HepG2 (cell line): Measurements from ENCODE around the gene SPTB. TPM values are rescaled to one million over a fixed set of nuclear protein-coding genes. Genes with fewer than 3 reads are reported as not detected.

ENCODE experiments used
- ATAC-seq: fragments of 200-7000 bp; cut with Tn5 transposase; 3 replicates; pipeline ENCODE4 v1.9.1; 2020; ENCODE audit warnings: mild to moderate bottlenecking, moderate library complexity
- BruUV-seq: library from RNA; stranded (reverse); fragments of 400-500 nt; replicated peaks from 2 replicates; lab custom pipeline; 2021; lab: Mats Ljungman, UMichigan
- CTCF ChIA-PET: fragments of 300-600 bp; formaldehyde crosslinking; extraction: SDS; loops from one replicate; lab custom pipeline; 2021; ENCODE audit warnings: low total read pairs, inconsistent platforms, low intra/inter-chr PET ratio; lab: Yijun Ruan, JAX
- POLR2A ChIA-PET: fragments of 350-600 bp; sonication (Branson Sonifier 250); formaldehyde crosslinking; loops from one replicate; lab custom pipeline; 2020; ENCODE audit warnings: antibody characterized with exemption, inconsistent platforms; lab: Yijun Ruan, JAX
- DNase-seq: peaks from one replicate; pipeline ENCODE4 v3.0.0-alpha.2; 2015; ENCODE audit warnings: low spot score
- FAIRE-seq: peaks from 3 replicates; lab custom pipeline; 2011; peaks lifted over from hg19 to GRCh38; lab: Jason Lieb, UNC
- H2AFZ ChIP-seq: one replicate; pipeline ENCODE4 v1.6.1; 2011; ENCODE audit warnings: low read length, inconsistent platforms
- H3K27ac ChIP-seq: fragments of 300-600 bp; 3 replicates; pipeline ENCODE4 v1.8.0; 2011; ENCODE audit warnings: mixed run types, mild to moderate bottlenecking, mixed read lengths, low read length, inconsistent platforms; ENCODE audit not compliant: insufficient read depth; ENCODE audit errors: extremely low read length
- H3K27me3 ChIP-seq, 2 experiments: fragments of 200-600 bp in 1 of 2; 2 replicates in 1 of 2; 3 replicates in 1 of 2; pipeline versions ENCODE4 v1.6.0 to v1.8.0; 2011; ENCODE audit warnings: low read length in 2 of 2, mild to moderate bottlenecking in 2 of 2, moderate library complexity in 2 of 2, inconsistent platforms in 1 of 2; ENCODE audit not compliant: insufficient read depth in 2 of 2, control insufficient read depth in 1 of 2
- H3K36me3 ChIP-seq, 2 experiments: fragments of 200-600 bp in 1 of 2; replicated peaks in 1 of 2; 2 replicates in 1 of 2; 3 replicates in 1 of 2; pipeline versions ENCODE4 v1.5.1 to v1.8.0; 2011; ENCODE audit warnings: low read length in 2 of 2, inconsistent platforms in 1 of 2; ENCODE audit not compliant: insufficient read depth in 2 of 2, control insufficient read depth in 1 of 2
- H3K4me1 ChIP-seq: 2 replicates; pipeline ENCODE4 v1.5.1; 2012; ENCODE audit warnings: low read length, inconsistent platforms; ENCODE audit not compliant: insufficient read depth
- H3K4me2 ChIP-seq: 2 replicates; pipeline ENCODE4 v1.6.0; 2011; ENCODE audit warnings: low read depth, low read length, inconsistent platforms
- H3K4me3 ChIP-seq, 3 experiments: fragments of 200-600 bp in 1 of 3; sonication (generic), shearing (Covaris generic) in 1 of 3; replicated peaks in 1 of 3; 2 replicates each; pipeline ENCODE4 v1.5.1; 2011 to 2016; ENCODE audit warnings: low read length in 3 of 3, inconsistent platforms in 2 of 3, low read depth in 2 of 3, mild to moderate bottlenecking in 2 of 3, control low read depth in 1 of 3, mixed read lengths in 1 of 3; ENCODE audit not compliant: insufficient read depth in 1 of 3
- H3K79me2 ChIP-seq: one replicate; pipeline ENCODE4 v1.6.1; 2011; ENCODE audit warnings: low read length, inconsistent platforms; ENCODE audit not compliant: insufficient read depth
- H3K9ac ChIP-seq: 2 replicates; pipeline ENCODE4 v1.6.0; 2011; ENCODE audit warnings: mild to moderate bottlenecking, low read depth, low read length, inconsistent platforms; ENCODE audit not compliant: insufficient read depth
- H3K9me3 ChIP-seq: 2 replicates; pipeline ENCODE4 v1.5.1; 2012; ENCODE audit warnings: mild to moderate bottlenecking, low read length
- H4K20me1 ChIP-seq: 2 replicates; pipeline ENCODE4 v1.6.0; 2011; ENCODE audit warnings: inconsistent platforms, mild to moderate bottlenecking, low read length, moderate library complexity; ENCODE audit not compliant: insufficient read depth
- ETV5 ChIP-seq: IDR thresholded peaks from 2 replicates; pipeline ENCODE4 v1.6.1; 2018; ENCODE audit warnings: missing biosample characterization, missing genetic modification reagents, inconsistent platforms, borderline replicate concordance
- WGBS: methylation state at CpG from one replicate; pipeline ENCODE4 v1.1.6; 2017; ENCODE audit warnings: low lambda C conversion rate; 5-methylcytosine and 5-hydroxymethylcytosine counted together
- in situ Hi-C: cut with HindIII; loops from 2 replicates; pipeline ENCODE4 v1.10.0; 2017; ENCODE audit warnings: low pct_unique_long_range_greater_than_20kb; ENCODE audit not compliant: extremely low pct_ligation_motif_present
- intact Hi-C: fragments of 100-400 bp; cut with micrococcal nuclease; formaldehyde crosslinking; loops from one replicate; pipeline ENCODE4 v1.10.0; 2022; ENCODE audit not compliant: unreplicated experiment
- polyA plus RNA-seq, 8 experiments: library from polyadenylated mRNA; depleted of rRNA in 3 of 8; stranded (reverse) in 7 of 8; unstranded in 1 of 8; fragments of >200 nt; fragmentation: Illumina TruSeq in 4 of 8; extraction: Trizol in 4 of 8; gene quantifications; 2 replicates each; pipeline versions ENCODE4 v1.2.1 to v1.2.3, GENCODE V29; 2011 to 2016; ENCODE audit warnings: low read depth in 4 of 8, missing spikeins in 1 of 8, mixed read lengths in 1 of 8; ENCODE audit not compliant: insufficient read depth in 1 of 8
- total RNA-seq, 5 experiments: library from RNA; depleted of rRNA; stranded (reverse); fragments of >200 nt; fragmentation: Illumina TruSeq; extraction: Trizol; gene quantifications; 2 replicates each; pipeline ENCODE4 v1.2.3, GENCODE V29; 2016; ENCODE audit warnings: low read depth in 1 of 5
- TF ChIP-seq, protein P1 (sequence below), 2 experiments: IDR thresholded peaks; 2 replicates each; pipeline ENCODE4 v1.6.1; 2011 to 2012; ENCODE audit warnings: low read length in 2 of 2, borderline replicate concordance in 1 of 2, low read depth in 1 of 2, mild to moderate bottlenecking in 1 of 2, moderate library complexity in 1 of 2
- TF ChIP-seq, protein P2 (sequence below): sonication (generic); formaldehyde crosslinking; IDR thresholded peaks from 2 replicates; pipeline ENCODE4 v1.9.0; 2021; ENCODE audit warnings: mild to moderate bottlenecking, missing genetic modification reagents
- TF ChIP-seq, protein P3 (sequence below): sonication (generic); formaldehyde crosslinking; IDR thresholded peaks from 2 replicates; pipeline ENCODE4 v1.4.0; 2020; ENCODE audit warnings: missing genetic modification reagents

The SPTB gene
- total and polyA plus RNA-seq, 2 of the 13 experiments (the other 11 are each of a cell fraction or from before 2014, with no cell fraction given) = 0.01 to 0.02 TPM

DNA sequence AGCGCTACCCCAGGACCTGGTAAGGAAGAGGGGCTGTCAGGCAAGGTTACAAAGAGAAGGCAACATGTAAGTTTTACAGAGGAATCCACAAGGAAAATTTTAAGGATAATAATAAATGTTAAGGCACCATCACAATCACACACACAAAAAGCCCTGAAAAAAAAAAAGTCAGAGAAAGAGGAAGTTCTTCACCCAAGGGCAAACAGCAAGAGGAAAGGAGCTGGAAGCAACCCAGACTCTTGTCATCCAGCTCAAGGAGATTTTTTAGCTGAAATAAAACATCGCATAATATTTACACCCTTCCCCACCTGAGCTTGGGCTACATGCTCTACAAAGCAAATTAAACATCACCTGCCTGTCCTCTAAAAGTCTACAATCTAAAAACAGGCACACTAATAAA, 9.5 kb downstream of the SPTB start (continued):
- TF ChIP-seq, protein P1, sequence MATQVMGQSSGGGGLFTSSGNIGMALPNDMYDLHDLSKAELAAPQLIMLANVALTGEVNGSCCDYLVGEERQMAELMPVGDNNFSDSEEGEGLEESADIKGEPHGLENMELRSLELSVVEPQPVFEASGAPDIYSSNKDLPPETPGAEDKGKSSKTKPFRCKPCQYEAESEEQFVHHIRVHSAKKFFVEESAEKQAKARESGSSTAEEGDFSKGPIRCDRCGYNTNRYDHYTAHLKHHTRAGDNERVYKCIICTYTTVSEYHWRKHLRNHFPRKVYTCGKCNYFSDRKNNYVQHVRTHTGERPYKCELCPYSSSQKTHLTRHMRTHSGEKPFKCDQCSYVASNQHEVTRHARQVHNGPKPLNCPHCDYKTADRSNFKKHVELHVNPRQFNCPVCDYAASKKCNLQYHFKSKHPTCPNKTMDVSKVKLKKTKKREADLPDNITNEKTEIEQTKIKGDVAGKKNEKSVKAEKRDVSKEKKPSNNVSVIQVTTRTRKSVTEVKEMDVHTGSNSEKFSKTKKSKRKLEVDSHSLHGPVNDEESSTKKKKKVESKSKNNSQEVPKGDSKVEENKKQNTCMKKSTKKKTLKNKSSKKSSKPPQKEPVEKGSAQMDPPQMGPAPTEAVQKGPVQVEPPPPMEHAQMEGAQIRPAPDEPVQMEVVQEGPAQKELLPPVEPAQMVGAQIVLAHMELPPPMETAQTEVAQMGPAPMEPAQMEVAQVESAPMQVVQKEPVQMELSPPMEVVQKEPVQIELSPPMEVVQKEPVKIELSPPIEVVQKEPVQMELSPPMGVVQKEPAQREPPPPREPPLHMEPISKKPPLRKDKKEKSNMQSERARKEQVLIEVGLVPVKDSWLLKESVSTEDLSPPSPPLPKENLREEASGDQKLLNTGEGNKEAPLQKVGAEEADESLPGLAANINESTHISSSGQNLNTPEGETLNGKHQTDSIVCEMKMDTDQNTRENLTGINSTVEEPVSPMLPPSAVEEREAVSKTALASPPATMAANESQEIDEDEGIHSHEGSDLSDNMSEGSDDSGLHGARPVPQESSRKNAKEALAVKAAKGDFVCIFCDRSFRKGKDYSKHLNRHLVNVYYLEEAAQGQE (IDR thresholded peaks at IDR 0.05; ENCODE audit: borderline replicate concordance in 1 of 2, low read depth in 1 of 2, low read length in 2 of 2) = no peak

DNA sequence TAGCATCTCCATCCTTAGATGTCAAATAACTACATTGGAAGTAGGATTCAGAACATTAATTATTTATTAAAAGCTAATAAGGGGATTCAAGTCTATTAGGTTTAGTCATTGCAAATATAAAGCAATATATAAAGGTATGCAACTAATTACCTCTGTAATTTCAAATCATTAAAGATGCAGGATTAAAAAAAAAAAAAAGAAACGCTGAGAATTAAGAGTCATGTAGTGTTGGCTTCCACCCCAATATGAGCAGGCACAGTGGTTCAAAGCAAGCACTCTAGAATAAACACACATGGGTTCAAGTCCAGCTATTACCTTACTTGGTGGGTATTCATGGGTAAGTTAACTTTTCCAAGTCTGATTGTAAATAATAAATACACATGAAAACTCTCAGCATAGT, 10.9 kb downstream of the SPTB start:
- H3K4me2 ChIP-seq = no peak overlapping the region
- ATAC-seq (no peak), FAIRE-seq (no peak), DNase-seq (no peak)
- no peaks in the 10 kb centered on the region for H3K9me3 ChIP-seq
- intact Hi-C loops (no loop called here), in situ Hi-C loops (no loop called here)
- ChIA-PET POLR2A (no interaction called here), CTCF (no interaction called here)
- H2AFZ ChIP-seq = no peak overlapping the region
- no peak overlapping the region for H3K4me3 ChIP-seq
- TF ChIP-seq, protein P2, sequence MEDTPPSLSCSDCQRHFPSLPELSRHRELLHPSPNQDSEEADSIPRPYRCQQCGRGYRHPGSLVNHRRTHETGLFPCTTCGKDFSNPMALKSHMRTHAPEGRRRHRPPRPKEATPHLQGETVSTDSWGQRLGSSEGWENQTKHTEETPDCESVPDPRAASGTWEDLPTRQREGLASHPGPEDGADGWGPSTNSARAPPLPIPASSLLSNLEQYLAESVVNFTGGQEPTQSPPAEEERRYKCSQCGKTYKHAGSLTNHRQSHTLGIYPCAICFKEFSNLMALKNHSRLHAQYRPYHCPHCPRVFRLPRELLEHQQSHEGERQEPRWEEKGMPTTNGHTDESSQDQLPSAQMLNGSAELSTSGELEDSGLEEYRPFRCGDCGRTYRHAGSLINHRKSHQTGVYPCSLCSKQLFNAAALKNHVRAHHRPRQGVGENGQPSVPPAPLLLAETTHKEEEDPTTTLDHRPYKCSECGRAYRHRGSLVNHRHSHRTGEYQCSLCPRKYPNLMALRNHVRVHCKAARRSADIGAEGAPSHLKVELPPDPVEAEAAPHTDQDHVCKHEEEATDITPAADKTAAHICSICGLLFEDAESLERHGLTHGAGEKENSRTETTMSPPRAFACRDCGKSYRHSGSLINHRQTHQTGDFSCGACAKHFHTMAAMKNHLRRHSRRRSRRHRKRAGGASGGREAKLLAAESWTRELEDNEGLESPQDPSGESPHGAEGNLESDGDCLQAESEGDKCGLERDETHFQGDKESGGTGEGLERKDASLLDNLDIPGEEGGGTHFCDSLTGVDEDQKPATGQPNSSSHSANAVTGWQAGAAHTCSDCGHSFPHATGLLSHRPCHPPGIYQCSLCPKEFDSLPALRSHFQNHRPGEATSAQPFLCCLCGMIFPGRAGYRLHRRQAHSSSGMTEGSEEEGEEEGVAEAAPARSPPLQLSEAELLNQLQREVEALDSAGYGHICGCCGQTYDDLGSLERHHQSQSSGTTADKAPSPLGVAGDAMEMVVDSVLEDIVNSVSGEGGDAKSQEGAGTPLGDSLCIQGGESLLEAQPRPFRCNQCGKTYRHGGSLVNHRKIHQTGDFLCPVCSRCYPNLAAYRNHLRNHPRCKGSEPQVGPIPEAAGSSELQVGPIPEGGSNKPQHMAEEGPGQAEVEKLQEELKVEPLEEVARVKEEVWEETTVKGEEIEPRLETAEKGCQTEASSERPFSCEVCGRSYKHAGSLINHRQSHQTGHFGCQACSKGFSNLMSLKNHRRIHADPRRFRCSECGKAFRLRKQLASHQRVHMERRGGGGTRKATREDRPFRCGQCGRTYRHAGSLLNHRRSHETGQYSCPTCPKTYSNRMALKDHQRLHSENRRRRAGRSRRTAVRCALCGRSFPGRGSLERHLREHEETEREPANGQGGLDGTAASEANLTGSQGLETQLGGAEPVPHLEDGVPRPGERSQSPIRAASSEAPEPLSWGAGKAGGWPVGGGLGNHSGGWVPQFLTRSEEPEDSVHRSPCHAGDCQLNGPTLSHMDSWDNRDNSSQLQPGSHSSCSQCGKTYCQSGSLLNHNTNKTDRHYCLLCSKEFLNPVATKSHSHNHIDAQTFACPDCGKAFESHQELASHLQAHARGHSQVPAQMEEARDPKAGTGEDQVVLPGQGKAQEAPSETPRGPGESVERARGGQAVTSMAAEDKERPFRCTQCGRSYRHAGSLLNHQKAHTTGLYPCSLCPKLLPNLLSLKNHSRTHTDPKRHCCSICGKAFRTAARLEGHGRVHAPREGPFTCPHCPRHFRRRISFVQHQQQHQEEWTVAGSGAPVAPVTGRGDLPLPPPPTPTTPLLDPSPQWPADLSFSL (CRISPR knock-in tag) = no peak
- TF ChIP-seq ETV5 (CRISPR knock-in tag) = no peak
- TF ChIP-seq, protein P3, sequence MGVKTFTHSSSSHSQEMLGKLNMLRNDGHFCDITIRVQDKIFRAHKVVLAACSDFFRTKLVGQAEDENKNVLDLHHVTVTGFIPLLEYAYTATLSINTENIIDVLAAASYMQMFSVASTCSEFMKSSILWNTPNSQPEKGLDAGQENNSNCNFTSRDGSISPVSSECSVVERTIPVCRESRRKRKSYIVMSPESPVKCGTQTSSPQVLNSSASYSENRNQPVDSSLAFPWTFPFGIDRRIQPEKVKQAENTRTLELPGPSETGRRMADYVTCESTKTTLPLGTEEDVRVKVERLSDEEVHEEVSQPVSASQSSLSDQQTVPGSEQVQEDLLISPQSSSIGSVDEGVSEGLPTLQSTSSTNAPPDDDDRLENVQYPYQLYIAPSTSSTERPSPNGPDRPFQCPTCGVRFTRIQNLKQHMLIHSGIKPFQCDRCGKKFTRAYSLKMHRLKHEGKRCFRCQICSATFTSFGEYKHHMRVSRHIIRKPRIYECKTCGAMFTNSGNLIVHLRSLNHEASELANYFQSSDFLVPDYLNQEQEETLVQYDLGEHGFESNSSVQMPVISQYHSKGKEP (CRISPR knock-in tag) = no peak
- no peak overlapping the region for H3K9ac ChIP-seq
- peaks cover 3 to 58% of the 10 kb centered on the region in 2 experiments for H3K27me3 ChIP-seq
- no peak overlapping the region for H3K27ac ChIP-seq
- no peaks in the 10 kb centered on the region for H3K4me1 ChIP-seq
- no peaks in the 10 kb centered on the region for H3K36me3 ChIP-seq
- no peaks in the 10 kb centered on the region for H4K20me1 ChIP-seq
- BruUV-seq = no TSS peak
- H3K79me2 ChIP-seq = no peaks in the 10 kb centered on the region
- WGBS = 0% methylated on average over 1 of the region's 1 CpG
